GM19240 (cell line): ENCODE data around the gene MROH2A.

Experiments
- DNase-seq: peaks from one replicate; pipeline ENCODE4 v3.0.0; 2011; ENCODE audit warnings: low spot score; ENCODE audit not compliant: insufficient read length

The MROH2A gene

DNA sequence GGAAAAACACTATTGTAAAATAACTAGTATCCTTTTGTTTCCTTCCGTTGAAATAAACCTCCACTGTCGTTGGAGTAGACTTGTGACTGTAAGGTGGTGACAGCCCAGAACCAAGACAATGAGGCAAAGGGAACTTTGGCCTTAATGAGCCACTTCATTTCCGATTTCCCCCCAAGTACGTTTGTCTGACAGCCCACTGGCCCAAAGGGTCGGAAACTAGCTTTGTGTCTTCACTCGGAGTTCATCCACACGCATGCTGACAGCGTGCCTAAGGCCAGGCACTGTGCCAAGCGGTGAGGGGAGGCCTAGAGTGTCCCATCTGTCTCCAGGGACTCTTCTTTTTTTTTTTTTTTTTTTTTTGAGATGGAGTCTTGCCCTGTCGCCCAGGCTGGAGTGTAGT, 55.2 kb downstream of the MROH2A start:
- no peak for DNase-seq

GRCh38 chr2:233835230-233836186, 57.4 kb downstream of the MROH2A start:
- DNase-seq = no peak

DNA sequence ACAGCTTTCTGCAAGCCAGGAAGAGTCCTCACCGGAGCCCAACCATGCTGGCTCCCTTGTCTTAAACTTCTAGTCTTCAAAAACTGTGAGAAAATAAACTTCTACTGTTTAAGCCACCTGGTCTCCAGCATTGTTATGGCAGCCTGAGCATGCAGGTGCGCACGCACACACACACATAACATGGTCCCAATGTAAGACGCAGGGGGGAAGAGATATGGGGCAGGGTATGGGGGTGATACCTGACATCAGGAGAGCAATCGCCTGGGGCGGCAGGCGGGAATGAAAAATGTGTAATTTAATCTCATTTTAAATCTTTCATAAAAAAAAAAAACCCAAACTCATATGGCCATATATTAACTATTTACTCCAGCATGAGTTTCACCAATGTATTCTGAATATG, 58.2 kb downstream of the MROH2A start:
- no peak for DNase-seq

DNA sequence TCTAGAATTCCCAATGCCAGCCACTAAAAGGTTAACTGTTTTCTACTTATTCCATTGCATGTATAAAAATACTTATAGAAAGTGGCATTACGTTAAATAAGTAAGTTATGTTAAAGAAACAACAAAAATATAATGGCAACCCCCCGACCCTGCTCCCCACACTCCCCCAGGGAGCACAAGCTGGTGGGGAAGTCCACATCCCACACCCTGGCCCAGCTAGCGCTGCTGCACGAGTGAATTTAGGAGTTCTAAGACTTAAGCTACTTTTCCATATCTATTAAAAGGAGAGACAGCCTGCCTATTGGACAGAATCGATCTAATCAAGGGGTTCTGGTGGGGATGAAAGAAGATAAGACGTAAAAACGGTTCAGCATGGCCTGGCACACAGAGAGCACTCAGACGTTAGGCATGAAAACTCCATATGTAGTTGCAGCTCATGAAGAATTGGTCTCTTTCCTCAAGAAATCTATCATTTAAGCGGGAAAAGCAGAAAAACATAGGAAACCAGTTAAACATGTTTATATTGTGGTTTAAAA, 59.6 kb downstream of the MROH2A start:
- DNase-seq = no peak

GRCh38 chr2:233838251-233838650, 60.1 kb downstream of the MROH2A start:
- DNase-seq = no peak

- no peak for DNase-seq
These were observed 60.8 kb downstream of the MROH2A start for GRCh38 chr2:233838726-233839446.

DNA sequence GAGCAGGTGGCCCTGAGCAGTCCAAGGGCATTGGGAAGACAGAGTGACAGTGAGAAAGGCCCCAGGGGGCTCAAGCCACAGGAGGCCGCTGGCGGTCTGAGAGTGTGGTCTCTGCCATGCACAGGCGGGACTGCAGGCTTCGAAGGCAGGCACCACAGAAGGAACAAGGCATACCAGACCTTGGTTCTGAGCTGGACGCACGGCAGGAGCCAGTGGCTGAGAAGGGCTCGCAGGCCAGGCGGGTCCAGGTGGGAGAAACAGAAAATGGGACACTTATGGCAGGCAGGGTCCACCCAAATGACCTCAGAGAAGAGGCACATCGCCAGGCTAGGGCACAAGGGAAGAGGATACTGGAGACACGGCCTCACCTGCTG, 61.3 kb downstream of the MROH2A start:
- no peak for DNase-seq

DNA sequence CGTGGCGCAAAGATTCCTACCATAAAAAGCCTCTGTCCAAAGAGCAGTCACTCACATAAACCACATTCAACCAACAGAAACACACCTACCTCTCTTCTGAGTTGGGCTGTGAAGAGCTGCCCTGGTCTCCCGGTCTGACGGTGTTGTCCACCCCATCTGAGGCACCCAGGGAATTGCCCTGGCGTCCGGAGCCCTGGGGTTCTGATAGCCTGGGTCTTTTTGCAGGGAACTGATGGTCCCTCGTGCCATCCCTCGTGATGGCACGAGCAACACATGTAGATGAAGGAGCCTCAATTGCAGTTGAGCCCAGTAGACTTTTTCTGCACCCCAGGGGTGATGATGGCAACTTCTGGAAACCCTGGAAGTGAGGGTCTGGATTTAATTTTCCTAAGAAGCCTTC, 62.4 kb downstream of the MROH2A start:
- no peak for DNase-seq

- no peak for DNase-seq
These were observed 63.1 kb downstream of the MROH2A start for GRCh38 chr2:233841183-233841582.

GRCh38 chr2:233844064-233844807, 66.1 kb downstream of the MROH2A start:
- no peak for DNase-seq

DNA sequence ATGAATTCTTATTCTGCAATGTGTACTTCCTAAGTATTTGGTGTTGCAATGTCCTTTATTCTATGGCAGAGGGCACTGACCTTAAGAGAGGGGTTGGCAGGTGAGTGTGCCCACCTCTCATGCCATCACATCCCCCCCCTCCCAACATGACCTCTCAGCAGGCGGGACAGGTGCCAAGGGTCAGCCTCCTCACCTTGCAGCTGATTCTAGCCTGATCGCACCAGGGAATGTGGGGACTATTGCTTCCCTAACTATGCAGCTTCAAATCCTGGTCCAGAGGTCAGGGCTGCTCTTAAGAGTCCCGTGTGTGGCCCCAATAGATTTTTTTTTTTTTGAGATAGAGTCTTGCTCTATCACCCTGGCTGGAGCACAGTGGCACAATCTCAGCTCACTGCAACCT, 66.7 kb downstream of the MROH2A start:
- no peak for DNase-seq

GRCh38 chr2:233845301-233846060, 67.4 kb downstream of the MROH2A start:
- no peak for DNase-seq

DNA sequence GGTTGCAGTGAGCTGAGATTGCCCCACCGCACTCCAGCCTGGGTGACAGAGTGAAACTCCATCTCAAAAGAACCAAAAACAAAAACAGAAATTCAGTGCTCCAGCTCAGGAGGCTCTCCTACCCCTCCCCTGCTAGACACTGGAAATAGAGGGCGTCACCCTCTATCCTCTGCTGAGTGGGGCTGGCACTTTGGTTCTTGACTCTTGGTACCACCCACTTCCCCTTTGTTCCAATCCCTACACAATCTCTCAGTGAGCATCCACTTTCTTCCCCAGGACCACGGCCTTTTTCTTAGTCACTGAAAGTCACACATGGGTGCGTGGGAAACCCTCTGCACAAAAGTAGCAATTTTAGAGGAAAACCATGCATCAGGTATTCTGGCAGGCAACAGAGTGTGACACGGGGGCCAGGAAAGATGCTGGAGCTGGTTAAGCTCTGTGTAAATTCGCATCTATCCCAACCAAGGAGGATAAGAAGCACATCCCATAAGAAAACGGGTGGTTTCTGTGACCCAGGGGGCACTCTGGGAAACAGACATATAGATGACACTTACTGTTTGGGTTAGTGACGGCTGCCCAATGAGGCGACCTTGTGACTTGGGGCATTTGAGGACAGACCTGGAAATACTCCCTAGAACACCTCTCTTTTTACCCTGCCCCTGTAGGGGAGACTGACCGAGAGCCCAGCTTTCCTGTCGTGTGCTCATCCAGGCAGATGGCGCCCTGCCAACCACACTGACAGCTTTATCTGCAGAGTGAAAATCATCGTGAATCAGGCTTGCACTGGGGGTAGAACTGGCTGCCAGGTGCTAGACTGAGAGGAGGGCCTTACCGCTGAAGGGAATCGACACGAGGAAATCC, 68.5 kb downstream of the MROH2A start:
- no peak for DNase-seq

GRCh38 chr2:233847248-233847898, 69.2 kb downstream of the MROH2A start:
- DNase-seq = no peak

DNA sequence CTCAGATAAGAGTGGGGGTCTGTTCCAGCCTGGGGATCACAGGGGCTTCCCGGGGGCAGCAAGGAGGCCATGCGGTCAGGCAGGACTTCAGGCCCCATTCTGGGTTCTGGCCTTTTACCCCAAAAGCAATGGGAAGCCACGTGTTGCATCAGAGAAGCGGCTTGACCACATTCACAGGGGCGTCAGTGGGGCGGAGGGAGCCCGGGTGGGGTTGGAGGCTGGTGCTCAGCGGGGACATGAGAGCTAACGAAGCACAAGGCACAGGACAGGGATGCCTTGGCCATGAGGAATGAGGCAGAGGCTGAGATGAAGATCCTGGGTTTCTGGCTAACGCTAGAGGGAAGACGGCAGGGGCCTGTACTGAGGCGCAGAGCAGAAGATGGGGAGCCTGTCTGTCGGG, 70.1 kb downstream of the MROH2A start:
- DNase-seq = no peak

- DNase-seq = no peak
These were observed 71.6 kb downstream of the MROH2A start for GRCh38 chr2:233849607-233850271.

GRCh38 chr2:233850745-233851144, 72.6 kb downstream of the MROH2A start:
- DNase-seq = no peak

DNA sequence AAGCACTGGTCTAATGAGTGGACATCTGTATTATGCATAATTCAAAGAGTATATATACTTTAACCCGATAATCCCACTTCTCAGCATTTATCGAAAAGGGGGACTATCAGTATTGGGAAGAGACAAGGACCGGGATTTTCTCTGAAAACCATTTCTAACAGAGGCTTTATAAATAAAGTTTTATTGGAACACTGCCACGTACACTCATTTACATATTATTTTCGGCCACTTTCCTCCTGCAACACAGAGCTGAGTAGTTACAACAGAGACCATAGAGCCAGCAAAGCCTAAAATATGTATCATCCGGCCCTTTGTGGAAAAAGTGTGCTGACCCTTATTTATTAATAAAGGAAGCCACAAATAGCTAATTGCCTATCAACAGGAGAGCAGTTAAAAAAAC, 73.0 kb downstream of the MROH2A start:
- no peak for DNase-seq

DNA sequence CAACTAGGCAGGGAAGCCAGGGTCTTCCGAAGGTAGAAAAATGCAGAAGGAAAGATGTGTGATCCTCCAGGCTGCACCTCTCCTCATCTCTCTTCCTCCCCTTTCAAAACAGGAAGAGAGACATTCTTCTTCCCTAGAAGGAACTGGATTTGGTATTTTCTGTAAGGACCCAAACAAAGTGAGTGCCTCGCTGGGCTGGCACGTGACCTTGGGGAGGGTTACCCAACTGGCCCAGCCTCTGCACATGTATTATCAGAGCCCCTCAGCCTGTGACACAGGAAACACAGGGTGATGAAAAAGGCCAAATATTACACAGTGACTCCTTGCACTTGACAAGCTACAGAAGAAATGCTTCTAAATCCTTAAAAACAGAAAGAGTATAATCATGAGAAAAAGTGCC, 73.9 kb downstream of the MROH2A start:
- DNase-seq = no peak
